GM12892 (cell line): ENCODE results near the gene LAGE3.

Source experiments
- POLR2A ChIP-seq: IDR thresholded peaks from 2 replicates; pipeline ENCODE4 v1.6.1; 2011; ENCODE audit warnings: low read depth, low read length, control low read depth
- POLR2AphosphoS5 ChIP-seq: IDR thresholded peaks from 2 replicates; pipeline ENCODE4 v1.6.1; 2011; ENCODE audit warnings: low read depth, low read length, control low read depth
- TAF1 ChIP-seq: IDR thresholded peaks from 2 replicates; pipeline ENCODE4 v1.6.1; 2011; ENCODE audit warnings: low read depth, mild to moderate bottlenecking, control low read depth, low read length, borderline replicate concordance

DNA sequence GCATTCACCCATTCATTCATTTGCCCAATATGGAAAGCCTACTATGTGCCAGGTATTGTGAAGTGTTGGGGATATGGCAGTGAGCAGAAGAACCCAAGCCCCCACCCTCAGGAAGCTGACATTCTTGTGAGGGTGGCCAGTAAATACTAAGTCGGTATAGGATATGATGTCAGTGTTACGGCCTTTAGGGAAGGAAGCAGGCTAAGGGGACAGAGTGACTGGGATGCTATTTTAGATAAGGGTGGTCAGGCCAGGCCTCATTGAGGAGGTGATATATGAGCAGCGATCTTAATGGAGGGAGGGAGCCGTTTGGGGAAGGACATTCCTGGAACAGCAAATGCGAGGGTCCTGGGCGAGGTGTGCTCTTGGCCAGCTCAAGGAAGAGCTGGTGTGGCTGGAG, 48.6 kb downstream of the LAGE3 start:
- TF ChIP-seq POLR2A (no peak), POLR2AphosphoS5 (no peak), TAF1 (no peak)
